ENCODE results near the gene CACNB1. TPM values are rescaled to one million over a fixed set of nuclear protein-coding genes. Genes with fewer than 3 reads are reported as not detected.

CACNB1 gene
- total RNA-seq, 1 donor from 2014 or later, result 146 TPM

DNA sequence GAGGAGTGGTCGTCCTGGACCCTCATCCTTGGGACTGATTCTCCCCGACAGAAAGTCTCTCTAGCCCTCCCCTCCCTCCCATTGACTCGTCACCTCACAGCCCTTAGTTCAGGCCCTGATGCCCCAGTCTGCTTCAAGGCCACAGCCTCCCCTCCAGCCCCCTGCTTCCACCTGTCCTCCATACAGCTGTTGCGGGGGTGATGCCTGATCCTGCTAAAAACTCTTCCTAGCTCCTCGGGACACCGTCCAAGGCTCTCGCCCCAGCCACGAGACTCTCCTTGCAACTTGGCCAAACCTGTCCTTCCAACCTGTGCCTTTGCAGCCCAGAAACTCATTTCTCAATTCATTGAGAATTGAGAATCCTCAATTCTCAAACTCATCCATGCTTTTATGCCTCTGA lies 21.4 kb upstream of the CACNB1 start:
- Histone ChIP-seq H3K27me3 (ENCODE audit: control insufficient read depth in 3 of 3, insufficient read depth in 3 of 3, low read length in 3 of 3) (peaks cover 1 to 9% (median 2%) of the 10 kb centered on the region in 3 donors), H3K27ac (ENCODE audit: low read depth, low read length) (no peak overlapping the region), H3K9me3 (ENCODE audit: control insufficient read depth in 3 of 3, low read length in 3 of 3) (no peaks in the 10 kb centered on the region), H3K9ac (ENCODE audit: low read depth in 1 of 3, low read length in 3 of 3) (peak overlapping the region in 2 of 3 donors; percentile 3 to 8), H3K4me1 (ENCODE audit: control insufficient read depth in 3 of 3, insufficient read depth in 3 of 3, low read length in 3 of 3) (peaks cover 15 to 20% (median 20%) of the 10 kb centered on the region in 3 donors), H3K36me3 (ENCODE audit: control insufficient read depth in 3 of 3, insufficient read depth in 3 of 3, low read length in 3 of 3) (no peaks in the 10 kb centered on the region), H3K4me3 (ENCODE audit: low read length in 3 of 3) (no peak overlapping the region)

DNA sequence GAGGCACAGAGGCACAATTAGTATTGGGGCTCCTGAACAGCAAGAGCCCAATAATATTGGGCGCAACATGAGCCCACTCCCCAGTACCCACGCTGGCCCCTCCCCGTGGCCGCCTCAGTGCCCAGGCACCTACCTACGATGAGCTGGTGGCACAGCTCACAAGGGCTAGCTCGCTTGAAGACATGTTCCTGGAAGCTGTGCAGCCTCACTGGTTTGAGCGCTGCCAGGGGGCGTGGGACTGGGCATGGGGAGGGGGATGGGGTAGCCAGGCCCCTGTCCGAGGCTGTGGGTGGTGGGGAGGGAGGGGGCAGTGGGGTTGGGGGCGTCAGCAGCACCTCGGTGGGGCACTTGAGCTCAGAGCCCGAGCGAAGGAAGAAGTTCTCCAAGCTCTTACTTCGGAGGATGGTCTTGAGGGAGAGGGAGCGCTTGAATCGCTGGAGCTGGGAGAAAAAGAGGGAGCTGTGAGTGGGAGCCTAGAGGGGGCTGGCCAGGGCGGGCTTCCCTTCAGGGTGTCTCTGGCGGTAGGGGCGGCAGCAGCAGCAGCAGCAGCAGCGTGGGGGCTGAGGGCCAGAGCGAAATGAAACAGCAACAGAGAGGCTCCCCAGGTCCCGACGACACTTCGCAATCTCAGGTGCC lies 20.4 kb upstream of the CACNB1 start:
- Histone ChIP-seq H3K9ac (ENCODE audit: low read depth in 1 of 3, low read length in 3 of 3) (no peak overlapping the region), H3K27me3 (ENCODE audit: control insufficient read depth in 3 of 3, insufficient read depth in 3 of 3, low read length in 3 of 3) (peaks cover 0 to 4% (median 0%) of the 10 kb centered on the region in 3 donors), H3K4me3 (ENCODE audit: low read length in 3 of 3) (no peak overlapping the region), H3K36me3 (ENCODE audit: control insufficient read depth in 3 of 3, insufficient read depth in 3 of 3, low read length in 3 of 3) (no peaks in the 10 kb centered on the region), H3K9me3 (ENCODE audit: control insufficient read depth in 3 of 3, low read length in 3 of 3) (no peaks in the 10 kb centered on the region), H3K27ac (ENCODE audit: low read depth, low read length) (no peak overlapping the region), H3K4me1 (ENCODE audit: control insufficient read depth in 3 of 3, insufficient read depth in 3 of 3, low read length in 3 of 3) (peaks cover 15 to 20% (median 20%) of the 10 kb centered on the region in 3 donors)

DNA sequence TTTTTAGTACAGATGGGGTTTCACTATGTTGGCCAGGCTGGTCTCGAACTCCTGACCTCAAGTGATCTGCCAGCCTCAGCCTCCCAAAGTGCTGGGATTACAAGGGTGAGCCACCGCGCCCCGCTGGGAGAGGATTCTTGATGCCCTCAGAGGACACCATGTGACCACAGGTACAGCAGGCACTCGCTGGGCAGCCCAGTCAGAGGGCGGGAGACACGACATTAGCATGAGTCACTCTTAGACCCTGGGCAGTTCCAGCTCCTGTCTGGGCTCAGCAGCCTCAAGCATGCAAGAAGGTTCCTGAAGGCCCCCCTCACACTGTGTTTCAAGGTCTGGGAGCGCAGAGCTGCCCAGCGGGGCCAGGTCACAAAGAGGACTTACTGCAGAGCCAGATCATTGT lies 16.4 kb upstream of the CACNB1 start:
- no peak overlapping the region for H3K27ac ChIP-seq (ENCODE audit: low read depth, low read length)
- no peak overlapping the region for H3K9ac ChIP-seq (ENCODE audit: low read depth in 1 of 3, low read length in 3 of 3)
- no peak overlapping the region for H3K4me3 ChIP-seq (ENCODE audit: low read length in 3 of 3)
- H3K4me1 ChIP-seq (ENCODE audit: control insufficient read depth in 3 of 3, insufficient read depth in 3 of 3, low read length in 3 of 3), result peaks cover 12 to 19% (median 19%) of the 10 kb centered on the region in 3 donors
- no peaks in the 10 kb centered on the region for H3K9me3 ChIP-seq (ENCODE audit: control insufficient read depth in 3 of 3, low read length in 3 of 3)
- H3K27me3 ChIP-seq (ENCODE audit: control insufficient read depth in 3 of 3, insufficient read depth in 3 of 3, low read length in 3 of 3), result no peaks in the 10 kb centered on the region
- no peaks in the 10 kb centered on the region for H3K36me3 ChIP-seq (ENCODE audit: control insufficient read depth in 3 of 3, insufficient read depth in 3 of 3, low read length in 3 of 3)

DNA sequence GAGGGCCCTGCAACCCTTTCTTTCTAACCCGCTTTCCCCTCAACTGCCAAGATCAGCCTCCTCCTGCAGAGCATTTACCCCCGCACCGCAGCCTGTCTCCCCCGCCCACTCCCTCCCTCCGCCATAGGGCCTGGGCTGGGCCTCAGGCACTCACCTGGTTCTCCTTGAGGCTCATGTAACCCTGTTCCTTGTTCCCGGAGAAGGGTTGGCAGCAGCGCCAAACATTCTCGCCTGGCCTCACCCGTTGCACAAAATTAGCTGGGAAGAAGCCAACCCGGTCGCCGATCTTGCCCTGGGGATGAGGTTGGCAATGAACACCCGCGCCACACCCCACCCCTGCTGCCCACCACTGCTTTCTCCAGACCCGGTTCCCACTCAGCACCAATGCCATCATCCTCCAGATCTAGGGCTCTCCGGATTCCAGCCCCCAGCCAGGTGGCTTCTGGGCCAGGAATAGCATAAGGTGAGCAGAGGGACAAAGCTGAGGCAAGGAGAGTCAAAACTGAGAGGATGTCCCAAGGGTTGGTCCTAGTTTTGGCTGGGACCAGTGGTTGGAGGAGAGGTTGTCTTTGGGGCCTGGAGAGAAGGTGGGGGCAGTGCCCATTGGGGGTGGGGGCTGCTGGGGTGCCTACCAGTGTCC lies 15.5 kb upstream of the CACNB1 start:
- no peaks in the 10 kb centered on the region for H3K27me3 ChIP-seq (ENCODE audit: control insufficient read depth in 3 of 3, insufficient read depth in 3 of 3, low read length in 3 of 3)

DNA sequence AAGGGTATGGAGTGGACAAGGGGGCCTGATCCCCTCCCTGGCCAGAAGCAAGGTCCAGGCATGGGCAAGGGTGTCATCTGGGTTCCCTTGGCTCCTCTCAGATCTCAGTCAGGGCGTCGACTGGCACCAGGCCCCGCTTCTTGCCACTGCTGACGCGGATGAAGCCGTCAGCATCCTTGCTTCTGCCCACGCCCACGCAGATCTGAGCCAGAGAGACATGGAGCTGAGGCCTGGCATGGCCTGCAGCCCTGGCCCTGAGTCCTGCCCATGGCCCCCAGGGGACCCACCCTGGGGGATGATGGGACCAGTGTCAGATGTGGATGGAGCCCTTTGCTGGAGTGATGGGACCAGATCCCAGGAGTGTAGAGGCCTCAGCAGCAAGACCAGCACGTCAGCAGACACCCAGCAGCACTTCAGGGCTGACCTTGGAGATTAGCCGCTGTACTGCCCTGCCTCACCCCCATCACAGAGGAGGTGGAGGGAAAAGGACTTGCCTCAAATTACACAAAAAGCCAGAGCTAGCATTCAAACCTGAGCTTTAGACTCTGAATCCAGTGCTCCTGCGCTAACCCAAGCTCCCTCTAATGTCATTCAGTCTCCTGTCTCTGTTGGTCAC lies 14.8 kb upstream of the CACNB1 start:
- peaks cover 16 to 24% (median 22%) of the 10 kb centered on the region in 3 donors for H3K4me1 ChIP-seq (ENCODE audit: control insufficient read depth in 3 of 3, insufficient read depth in 3 of 3, low read length in 3 of 3)
- H3K36me3 ChIP-seq (ENCODE audit: control insufficient read depth in 3 of 3, insufficient read depth in 3 of 3, low read length in 3 of 3), result no peaks in the 10 kb centered on the region
- no peaks in the 10 kb centered on the region for H3K9me3 ChIP-seq (ENCODE audit: control insufficient read depth in 3 of 3, low read length in 3 of 3)
- H3K27ac ChIP-seq (ENCODE audit: low read depth, low read length), result no peak overlapping the region
- no peak overlapping the region for H3K4me3 ChIP-seq (ENCODE audit: low read length in 3 of 3)
- no peaks in the 10 kb centered on the region for H3K27me3 ChIP-seq (ENCODE audit: control insufficient read depth in 3 of 3, insufficient read depth in 3 of 3, low read length in 3 of 3)
- no peak overlapping the region for H3K9ac ChIP-seq (ENCODE audit: low read depth in 1 of 3, low read length in 3 of 3)

More for the DNA sequence above, 15.5 kb upstream of the CACNB1 start:
- Histone ChIP-seq H3K9ac (ENCODE audit: low read depth in 1 of 3, low read length in 3 of 3) (no peak overlapping the region), H3K4me3 (ENCODE audit: low read length in 3 of 3) (no peak overlapping the region), H3K4me1 (ENCODE audit: control insufficient read depth in 3 of 3, insufficient read depth in 3 of 3, low read length in 3 of 3) (peaks cover 16 to 24% (median 21%) of the 10 kb centered on the region in 3 donors), H3K36me3 (ENCODE audit: control insufficient read depth in 3 of 3, insufficient read depth in 3 of 3, low read length in 3 of 3) (no peaks in the 10 kb centered on the region), H3K27ac (ENCODE audit: low read depth, low read length) (no peak overlapping the region), H3K9me3 (ENCODE audit: control insufficient read depth in 3 of 3, low read length in 3 of 3) (no peaks in the 10 kb centered on the region)

DNA sequence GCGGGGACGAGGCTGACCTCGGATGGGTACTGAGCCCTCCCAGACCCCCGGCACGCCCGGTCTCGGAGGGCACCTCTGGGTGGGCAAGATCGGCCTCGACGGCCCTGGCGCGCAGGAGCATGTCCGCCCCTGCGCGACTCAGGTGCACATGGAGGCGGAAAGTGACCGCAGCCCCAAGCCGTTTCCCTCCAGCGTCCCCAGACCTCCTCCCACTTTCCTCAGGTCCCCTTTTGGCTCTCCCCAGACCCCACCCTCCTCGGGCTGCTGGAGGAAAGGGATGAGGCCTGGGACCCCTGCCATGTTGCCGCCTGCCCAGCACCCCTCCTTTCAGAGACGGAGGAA lies 12.6 kb upstream of the CACNB1 start:
- Histone ChIP-seq H3K9me3 (ENCODE audit: control insufficient read depth in 3 of 3, low read length in 3 of 3) (no peaks in the 10 kb centered on the region), H3K27ac (ENCODE audit: low read depth, low read length) (peak overlapping the region; percentile 91), H3K9ac (ENCODE audit: low read depth in 1 of 3, low read length in 3 of 3) (peak overlapping the region; percentile 72 to 81 (median 76)), H3K4me3 (ENCODE audit: low read length in 3 of 3) (peak overlapping the region; percentile 48 to 66 (median 61)), H3K4me1 (ENCODE audit: control insufficient read depth in 3 of 3, insufficient read depth in 3 of 3, low read length in 3 of 3) (peaks cover 16 to 27% (median 25%) of the 10 kb centered on the region in 3 donors), H3K36me3 (ENCODE audit: control insufficient read depth in 3 of 3, insufficient read depth in 3 of 3, low read length in 3 of 3) (peaks cover 1 to 2% (median 2%) of the 10 kb centered on the region in 3 donors), H3K27me3 (ENCODE audit: control insufficient read depth in 3 of 3, insufficient read depth in 3 of 3, low read length in 3 of 3) (no peaks in the 10 kb centered on the region)

DNA sequence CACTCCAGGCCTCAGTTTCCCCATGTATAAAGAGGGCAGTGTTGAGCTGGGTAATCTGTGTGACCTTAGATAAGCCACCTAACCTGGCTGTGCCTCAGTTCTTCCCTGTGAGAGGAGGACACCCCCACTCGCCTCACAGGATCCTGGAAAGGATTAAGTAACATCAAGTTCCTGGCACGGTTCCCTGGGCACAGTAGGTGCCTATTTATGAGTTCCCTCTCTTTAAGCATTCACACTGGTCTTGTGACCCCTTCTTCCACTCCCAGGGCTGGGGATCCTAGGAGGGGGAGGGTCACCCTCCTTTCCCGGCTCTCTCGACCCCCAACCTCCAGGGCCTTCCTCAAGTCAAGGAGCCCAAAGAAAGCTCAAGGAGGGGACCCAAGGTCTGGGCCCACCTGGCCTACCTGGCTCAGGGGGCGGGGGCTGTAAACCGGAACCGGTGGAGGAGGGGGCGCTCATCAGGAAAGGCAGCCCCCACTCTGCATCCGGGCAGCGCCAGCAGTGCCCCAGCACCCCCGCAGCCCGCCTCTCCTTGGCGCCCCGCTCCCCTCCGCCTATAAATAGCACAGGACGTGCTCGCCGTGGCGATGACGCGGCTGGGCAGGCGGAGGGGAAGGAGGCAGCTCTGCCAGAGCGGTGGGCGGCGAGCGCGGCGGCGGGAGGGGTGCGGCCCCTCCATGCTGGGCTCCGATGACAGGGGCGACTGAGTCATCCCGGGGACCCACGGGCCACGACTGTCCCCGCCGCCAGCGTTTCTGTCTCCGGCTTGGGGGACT lies 12.0 kb upstream of the CACNB1 start:
- Histone ChIP-seq H3K36me3 (ENCODE audit: control insufficient read depth in 3 of 3, insufficient read depth in 3 of 3, low read length in 3 of 3) (peaks cover 6 to 7% (median 6%) of the 10 kb centered on the region in 3 donors), H3K9me3 (ENCODE audit: control insufficient read depth in 3 of 3, low read length in 3 of 3) (no peaks in the 10 kb centered on the region), H3K27me3 (ENCODE audit: control insufficient read depth in 3 of 3, insufficient read depth in 3 of 3, low read length in 3 of 3) (no peaks in the 10 kb centered on the region), H3K27ac (ENCODE audit: low read depth, low read length) (peak overlapping the region; percentile 91), H3K4me3 (ENCODE audit: low read length in 3 of 3) (peak overlapping the region; percentile 48 to 66 (median 61)), H3K4me1 (ENCODE audit: control insufficient read depth in 3 of 3, insufficient read depth in 3 of 3, low read length in 3 of 3) (peaks cover 16 to 27% (median 25%) of the 10 kb centered on the region in 3 donors), H3K9ac (ENCODE audit: low read depth in 1 of 3, low read length in 3 of 3) (peak overlapping the region; percentile 72 to 81 (median 76))

DNA sequence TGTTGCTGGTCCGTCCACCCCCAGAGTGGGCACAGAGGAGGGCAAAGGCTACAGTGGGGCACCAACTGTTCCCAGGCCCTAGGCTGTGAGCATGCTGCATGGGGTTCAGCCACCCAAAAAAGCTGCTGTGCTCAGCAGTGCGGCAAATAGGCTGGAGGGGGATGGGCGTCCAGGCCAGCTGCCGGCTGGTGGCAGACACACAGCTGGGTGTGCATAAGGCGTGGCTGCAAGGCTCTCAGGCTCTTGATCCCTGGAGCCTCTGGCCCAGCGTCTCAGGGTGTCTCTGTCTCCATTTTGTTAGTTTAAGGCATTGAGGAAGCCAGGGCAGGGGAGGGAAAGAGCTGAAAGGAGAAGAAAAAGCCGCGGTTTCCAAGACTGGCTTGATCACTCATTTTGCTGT lies 11.4 kb upstream of the CACNB1 start:
- H3K9ac ChIP-seq (ENCODE audit: low read depth in 1 of 3, low read length in 3 of 3), result peak overlapping the region; percentile 72 to 81 (median 76)
- H3K4me3 ChIP-seq (ENCODE audit: low read length in 3 of 3), result peak overlapping the region in 2 of 3 donors; percentile 46 to 61
- H3K9me3 ChIP-seq (ENCODE audit: control insufficient read depth in 3 of 3, low read length in 3 of 3), result no peaks in the 10 kb centered on the region
- no peaks in the 10 kb centered on the region for H3K27me3 ChIP-seq (ENCODE audit: control insufficient read depth in 3 of 3, insufficient read depth in 3 of 3, low read length in 3 of 3)
- H3K36me3 ChIP-seq (ENCODE audit: control insufficient read depth in 3 of 3, insufficient read depth in 3 of 3, low read length in 3 of 3), result peaks cover 12 to 13% (median 12%) of the 10 kb centered on the region in 3 donors
- H3K27ac ChIP-seq (ENCODE audit: low read depth, low read length), result peak overlapping the region; percentile 91
- peaks cover 16 to 27% (median 25%) of the 10 kb centered on the region in 3 donors for H3K4me1 ChIP-seq (ENCODE audit: control insufficient read depth in 3 of 3, insufficient read depth in 3 of 3, low read length in 3 of 3)

DNA sequence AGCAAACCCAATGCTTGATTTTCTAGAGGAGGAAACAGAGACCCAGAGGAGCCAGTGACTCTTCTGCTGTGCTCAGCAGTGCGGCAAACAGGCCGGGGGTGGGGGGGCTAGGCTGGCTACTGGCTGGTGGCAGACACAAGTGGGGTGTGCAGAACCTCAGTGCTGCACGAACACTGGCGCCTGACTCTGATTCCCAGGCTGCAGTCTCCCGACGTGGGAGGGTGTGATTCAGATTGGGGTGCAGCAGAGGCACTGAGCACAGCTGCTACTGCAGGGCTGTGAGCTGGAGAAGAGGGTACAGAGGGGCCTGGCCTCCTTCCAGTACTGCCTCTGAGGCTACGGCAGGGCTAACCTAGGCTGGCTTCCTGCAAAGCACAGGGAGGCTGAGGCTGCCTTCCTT lies 10.7 kb upstream of the CACNB1 start:
- no peaks in the 10 kb centered on the region for H3K27me3 ChIP-seq (ENCODE audit: control insufficient read depth in 3 of 3, insufficient read depth in 3 of 3, low read length in 3 of 3)
- peaks cover 20% of the 10 kb centered on the region in 3 donors for H3K36me3 ChIP-seq (ENCODE audit: control insufficient read depth in 3 of 3, insufficient read depth in 3 of 3, low read length in 3 of 3)
- H3K4me1 ChIP-seq (ENCODE audit: control insufficient read depth in 3 of 3, insufficient read depth in 3 of 3, low read length in 3 of 3), result peaks cover 16 to 27% (median 25%) of the 10 kb centered on the region in 3 donors
- no peaks in the 10 kb centered on the region for H3K9me3 ChIP-seq (ENCODE audit: control insufficient read depth in 3 of 3, low read length in 3 of 3)
- H3K9ac ChIP-seq (ENCODE audit: low read depth in 1 of 3, low read length in 3 of 3), result peak overlapping the region in 1 of 3 donors; percentile 76
- no peak overlapping the region for H3K27ac ChIP-seq (ENCODE audit: low read depth, low read length)
- peak overlapping the region in 1 of 3 donors; percentile 3 for H3K4me3 ChIP-seq (ENCODE audit: low read length in 3 of 3)
